BE2C (cell line): ENCODE measurements around the gene HEXD.

Source experiments
- DNase-seq: peaks from one replicate; pipeline ENCODE4 v3.0.0-alpha.2; 2020
- H3K27me3 ChIP-seq: fragments of 250-450 bp; sonication (Bioruptor Pico); 2 replicates; pipeline ENCODE4 v1.5.1; 2020; ENCODE audit warnings: mild to moderate bottlenecking
- H3K36me3 ChIP-seq: fragments of 250-450 bp; sonication (Bioruptor Pico); 2 replicates; pipeline ENCODE4 v1.5.1; 2020; ENCODE audit warnings: mild to moderate bottlenecking
- H3K4me1 ChIP-seq: fragments of 250-450 bp; sonication (Bioruptor Pico); 2 replicates; pipeline ENCODE4 v1.5.1; 2020
- H3K4me3 ChIP-seq: 2 replicates; pipeline ENCODE4 v1.5.1; 2011; ENCODE audit warnings: low read depth, low read length
- H3K9me3 ChIP-seq: fragments of 250-450 bp; sonication (Bioruptor Pico); 2 replicates; pipeline ENCODE4 v1.5.1; 2020
- CTCF ChIP-seq: IDR thresholded peaks from 2 replicates; pipeline ENCODE4 v1.5.1; 2012; ENCODE audit warnings: mild to moderate bottlenecking, low read depth, low read length

Gene HEXD

GRCh38 chr17:82445542-82445941 is 27.4 kb downstream of the HEXD start:
- no peak for DNase-seq
- Histone ChIP-seq H3K36me3 (no peaks in the 10 kb centered on the region; the same call in none of the 2 replicates), H3K4me3 (no peak overlapping the region), H3K9me3 (no peaks in the 10 kb centered on the region), H3K4me1 (peaks cover 8% of the 10 kb centered on the region), H3K27me3 (no peaks in the 10 kb centered on the region)
- no peak for TF ChIP-seq CTCF

GRCh38 chr17:82446124-82446523 is 28.0 kb downstream of the HEXD start:
- Histone ChIP-seq H3K4me1 (peaks cover 3% of the 10 kb centered on the region; the same call in 1 of the 2 replicates), H3K27me3 (no peaks in the 10 kb centered on the region), H3K4me3 (no peak overlapping the region), H3K9me3 (no peaks in the 10 kb centered on the region), H3K36me3 (no peaks in the 10 kb centered on the region; the same call in none of the 2 replicates)
- TF ChIP-seq CTCF, result no peak
- DNase-seq, result no peak

- Histone ChIP-seq H3K9me3 (no peaks in the 10 kb centered on the region), H3K4me1 (peaks cover 3% of the 10 kb centered on the region; the same call in 1 of the 2 replicates), H3K4me3 (no peak overlapping the region), H3K27me3 (no peaks in the 10 kb centered on the region), H3K36me3 (no peaks in the 10 kb centered on the region; the same call in none of the 2 replicates)
- no peak for TF ChIP-seq CTCF
- DNase-seq, result no peak
Measured at GRCh38 chr17:82446649-82447048, 28.5 kb downstream of the HEXD start.

- Histone ChIP-seq H3K4me3 (no peak overlapping the region), H3K4me1 (peaks cover 3% of the 10 kb centered on the region; the same call in 1 of the 2 replicates), H3K36me3 (no peaks in the 10 kb centered on the region; the same call in none of the 2 replicates), H3K9me3 (no peaks in the 10 kb centered on the region), H3K27me3 (no peaks in the 10 kb centered on the region)
- no peak for TF ChIP-seq CTCF
- no peak for DNase-seq
Measured at GRCh38 chr17:82447876-82448275, 29.7 kb downstream of the HEXD start.

GRCh38 chr17:82449131-82449882 is 31.2 kb downstream of the HEXD start:
- Histone ChIP-seq H3K4me3 (no peak overlapping the region; the same call in 1 of the 2 replicates), H3K36me3 (no peaks in the 10 kb centered on the region; the same call in 1 of the 2 replicates), H3K27me3 (no peaks in the 10 kb centered on the region), H3K9me3 (no peaks in the 10 kb centered on the region), H3K4me1 (peaks cover 3% of the 10 kb centered on the region; the same call in 1 of the 2 replicates)
- no peak for TF ChIP-seq CTCF
- no peak for DNase-seq

- DNase-seq, result no peak
- Histone ChIP-seq H3K4me1 (peaks cover 3% of the 10 kb centered on the region; the same call in 1 of the 2 replicates), H3K9me3 (no peaks in the 10 kb centered on the region), H3K27me3 (no peaks in the 10 kb centered on the region), H3K4me3 (peak overlapping the region; percentile 87), H3K36me3 (no peaks in the 10 kb centered on the region; the same call in 1 of the 2 replicates)
- TF ChIP-seq CTCF, result no peak
Measured at GRCh38 chr17:82449883-82450356, 31.8 kb downstream of the HEXD start.
